HG03064 (cell line): ENCODE results near the gene SH3D21.

Experiments
- ATAC-seq: cut with Tn5 transposase; IDR thresholded peaks from one replicate; pipeline ENCODE4 v1.9.1; 2021; ENCODE audit warnings: low read depth; ENCODE audit not compliant: unreplicated experiment

Gene SH3D21

DNA sequence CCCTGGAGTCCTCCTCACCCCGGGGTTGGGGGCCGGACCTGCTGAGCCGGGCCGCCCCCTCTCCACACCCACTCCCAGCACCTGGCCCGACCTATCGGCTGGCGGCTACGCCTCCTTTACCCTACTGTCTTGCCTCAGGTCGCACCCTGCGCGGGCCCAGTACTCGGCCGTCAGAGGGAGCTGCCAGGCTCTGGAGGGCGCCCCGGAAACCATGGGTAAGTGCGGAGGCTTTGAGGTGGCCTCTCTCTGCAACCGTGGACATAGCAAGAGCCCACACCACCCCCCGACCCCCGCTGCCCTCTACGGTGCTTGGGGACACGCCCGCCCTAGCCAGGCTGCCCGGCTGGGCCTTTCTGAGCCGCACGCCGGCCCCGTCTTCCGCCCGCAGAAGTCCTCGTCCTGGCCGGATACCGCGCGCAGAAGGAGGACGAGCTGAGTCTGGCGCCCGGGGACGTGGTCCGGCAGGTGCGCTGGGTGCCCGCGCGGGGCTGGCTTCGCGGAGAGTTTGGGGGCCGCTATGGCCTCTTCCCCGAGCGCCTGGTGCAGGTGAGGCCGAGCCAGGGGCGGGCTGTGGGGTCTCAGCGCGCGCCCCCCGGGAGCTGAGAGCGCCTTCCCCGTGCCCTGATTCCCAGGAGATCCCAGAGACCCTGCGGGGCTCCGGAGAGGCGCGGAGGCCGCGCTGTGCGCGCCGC is at the start of gene SH3D21:
SH3D21 (plus strand) TSS at position 159 of the 692 bp plus-strand sequence; CDS start at position 212, 53 bp downstream.
- peak; percentile 34 for ATAC-seq

DNA sequence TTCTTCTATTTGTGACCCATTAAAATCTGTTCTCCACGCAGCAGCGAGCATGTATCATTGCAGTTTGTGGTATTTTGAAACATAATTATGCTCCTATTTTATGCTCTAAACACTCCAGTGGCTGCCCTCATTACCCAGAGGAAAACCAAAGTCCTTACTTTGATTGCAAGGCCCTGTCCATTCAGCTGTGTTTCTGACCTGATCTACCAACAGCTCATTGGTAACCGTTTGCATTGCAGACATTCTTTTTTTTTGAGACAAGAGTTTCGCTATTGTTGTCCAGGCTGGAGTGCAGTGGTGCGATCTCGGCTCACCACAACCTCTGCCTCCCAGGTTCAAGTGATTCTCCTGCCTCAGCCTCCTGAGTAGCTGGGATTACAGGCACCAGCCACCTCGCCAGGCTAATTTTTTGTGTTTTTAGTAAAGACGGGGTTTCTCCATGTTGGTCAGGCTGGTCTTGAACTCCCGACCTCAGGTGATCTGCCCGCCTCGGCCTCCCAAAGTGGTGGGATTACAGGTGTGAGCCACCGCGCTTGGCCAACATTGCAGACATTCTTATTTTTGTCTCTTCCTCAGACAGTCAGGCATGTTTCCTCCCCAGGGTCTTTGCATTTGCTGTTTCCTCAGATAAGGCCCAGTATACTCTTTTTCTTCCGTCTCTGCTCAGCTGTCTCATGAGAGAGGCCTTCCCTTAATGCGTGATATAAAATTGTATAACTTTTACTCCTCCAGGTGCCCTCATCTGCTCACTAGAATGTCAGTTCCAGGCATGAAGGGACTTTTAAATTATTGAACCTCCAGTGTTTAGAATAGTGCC is 49.4 kb upstream of the SH3D21 start:
- no peak for ATAC-seq

GRCh38 chr1:36257375-36257767 is 48.8 kb upstream of the SH3D21 start:
- no peak for ATAC-seq

DNA sequence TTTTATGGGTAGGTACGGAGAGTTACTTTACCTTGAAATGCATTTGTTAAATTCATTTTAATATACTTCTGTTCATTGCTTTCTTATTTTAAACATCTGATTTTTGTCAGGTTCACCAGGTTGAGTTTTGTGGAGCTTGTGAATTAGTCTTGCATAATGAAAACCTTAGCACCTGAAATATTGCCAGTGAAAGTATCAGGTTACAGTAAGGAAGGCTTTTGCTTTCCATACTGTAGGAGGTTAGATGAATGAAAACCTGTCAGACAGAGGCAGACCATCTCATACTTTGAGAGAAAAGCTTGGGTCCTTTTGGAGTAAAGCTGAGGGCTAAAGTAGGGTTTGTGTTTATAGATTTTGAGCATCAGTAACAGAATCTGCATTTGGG is 47.2 kb upstream of the SH3D21 start:
- ATAC-seq: no peak

DNA sequence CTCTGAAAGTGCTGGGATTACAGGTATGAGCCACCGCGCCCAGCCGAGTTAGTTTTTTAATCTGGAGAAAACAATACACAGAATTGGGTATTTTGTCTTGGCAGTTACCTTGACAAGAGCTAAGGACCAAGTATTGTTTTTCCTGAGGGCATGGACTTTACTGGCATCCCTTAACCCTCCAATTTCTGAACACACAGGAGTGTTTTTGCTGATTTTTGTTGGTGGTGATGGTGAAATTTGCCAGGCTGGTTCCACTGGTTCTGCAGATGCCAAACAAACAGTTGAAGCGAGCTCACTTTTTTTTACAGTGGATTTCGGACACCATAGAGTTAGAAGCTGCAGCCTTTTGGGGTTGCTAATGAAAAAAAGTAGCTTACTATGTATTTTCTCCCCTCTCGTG is 37.2 kb upstream of the SH3D21 start:
- no peak for ATAC-seq

DNA sequence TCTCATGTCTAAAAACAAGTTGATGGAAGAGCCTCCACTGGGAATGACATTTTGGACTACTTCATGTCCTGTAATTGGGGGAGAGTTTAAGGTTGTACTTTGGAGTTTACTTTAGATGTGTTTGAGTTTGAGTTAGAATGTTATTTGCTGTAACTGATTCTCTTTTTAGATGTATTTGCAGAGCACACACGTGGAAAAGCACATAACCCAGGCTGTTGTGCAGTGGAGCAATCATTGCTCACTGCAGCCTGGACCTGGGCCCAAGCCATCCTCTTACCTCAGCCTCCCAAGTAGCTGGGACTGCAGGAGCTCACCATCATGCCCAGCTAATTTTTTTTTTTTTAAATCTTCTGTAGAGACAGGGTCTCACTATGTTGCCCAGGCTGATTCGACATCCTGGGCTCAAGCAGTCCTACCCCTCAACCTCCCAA is 36.7 kb upstream of the SH3D21 start:
- ATAC-seq: no peak

DNA sequence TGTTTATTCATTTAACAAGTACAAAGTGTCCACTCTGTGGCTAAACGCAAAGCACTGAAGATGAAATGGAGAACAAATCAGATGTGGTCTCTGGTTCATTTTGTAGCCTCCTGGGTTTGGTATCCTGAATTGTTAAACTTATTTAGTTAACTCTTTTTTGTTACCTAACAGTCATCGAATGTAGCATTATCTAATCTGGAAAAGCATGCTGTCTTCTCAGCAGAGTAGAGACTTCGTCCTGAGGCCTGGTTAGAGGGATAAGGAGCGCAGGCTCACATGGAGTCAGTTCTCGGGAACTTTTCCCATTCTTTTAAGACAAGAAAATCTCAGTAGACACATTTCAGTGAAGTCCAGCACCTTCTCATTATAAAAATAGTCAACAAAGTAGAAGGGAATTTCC is 33.1 kb upstream of the SH3D21 start:
- ATAC-seq: no peak

DNA sequence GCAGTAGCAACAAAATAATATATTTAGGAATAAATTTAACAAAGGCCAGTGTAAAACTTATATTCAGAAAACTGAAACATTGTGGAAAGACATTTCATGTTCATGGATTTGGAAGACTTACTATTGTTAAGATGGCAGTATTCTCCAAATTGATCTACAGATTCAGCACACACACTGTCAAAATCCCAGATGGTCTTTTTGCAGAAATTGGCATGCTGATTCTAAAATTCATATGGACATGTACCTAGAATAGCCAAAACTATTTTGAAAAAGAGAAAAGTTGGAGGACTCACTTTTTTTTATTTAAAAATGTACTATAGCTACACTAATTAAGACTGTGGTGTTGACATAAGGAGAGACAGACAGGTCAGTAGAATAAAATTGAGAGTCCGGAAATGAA is 32.0 kb upstream of the SH3D21 start:
- no peak for ATAC-seq

- ATAC-seq: no peak
Measured at GRCh38 chr1:36276688-36277087, 29.5 kb upstream of the SH3D21 start.

GRCh38 chr1:36279110-36279788 is 26.9 kb upstream of the SH3D21 start:
- ATAC-seq: no peak

GRCh38 chr1:36279789-36280296 is 26.3 kb upstream of the SH3D21 start:
- no peak for ATAC-seq

GRCh38 chr1:36284061-36284460 is 22.1 kb upstream of the SH3D21 start:
- ATAC-seq: no peak

DNA sequence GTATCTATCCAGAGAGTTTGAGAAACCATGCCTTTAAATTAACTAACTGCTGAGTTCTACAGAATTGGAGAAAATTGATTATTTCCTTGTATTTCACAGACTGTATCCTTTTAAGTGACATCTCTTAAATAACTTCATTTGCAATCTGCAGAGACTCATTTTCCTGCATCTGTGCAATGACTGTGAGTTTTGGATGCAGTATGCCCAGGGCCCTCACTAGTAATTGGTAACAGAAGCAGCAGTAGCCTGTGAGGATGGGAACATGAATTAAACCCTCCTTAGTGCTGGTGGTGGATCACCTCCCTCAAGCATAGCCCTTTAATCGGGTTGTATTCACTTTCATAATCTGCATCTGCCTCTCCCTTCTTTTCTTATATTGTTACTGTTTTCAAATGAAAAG is 21.7 kb upstream of the SH3D21 start:
- no peak for ATAC-seq

GRCh38 chr1:36285443-36286101 is 20.6 kb upstream of the SH3D21 start:
- ATAC-seq: no peak

DNA sequence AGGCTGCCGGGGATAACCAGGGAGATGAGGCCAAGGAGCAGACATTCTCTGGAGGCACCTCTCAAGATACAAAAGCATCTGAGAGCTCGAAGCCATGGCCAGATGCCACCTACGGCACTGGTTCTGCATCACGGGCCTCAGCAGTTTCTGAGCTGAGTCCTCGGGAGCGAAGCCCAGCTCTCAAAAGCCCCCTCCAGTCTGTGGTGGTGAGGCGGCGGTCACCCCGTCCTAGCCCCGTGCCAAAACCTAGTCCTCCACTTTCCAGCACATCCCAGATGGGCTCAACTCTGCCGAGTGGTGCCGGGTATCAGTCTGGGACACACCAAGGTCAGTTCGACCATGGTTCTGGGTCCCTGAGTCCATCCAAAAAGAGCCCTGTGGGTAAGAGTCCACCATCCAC is 19.4 kb upstream of the SH3D21 start:
- no peak for ATAC-seq

- ATAC-seq: no peak
Measured at GRCh38 chr1:36287595-36287994, 18.6 kb upstream of the SH3D21 start.

GRCh38 chr1:36295390-36295789 is 10.8 kb upstream of the SH3D21 start:
- ATAC-seq: no peak

DNA sequence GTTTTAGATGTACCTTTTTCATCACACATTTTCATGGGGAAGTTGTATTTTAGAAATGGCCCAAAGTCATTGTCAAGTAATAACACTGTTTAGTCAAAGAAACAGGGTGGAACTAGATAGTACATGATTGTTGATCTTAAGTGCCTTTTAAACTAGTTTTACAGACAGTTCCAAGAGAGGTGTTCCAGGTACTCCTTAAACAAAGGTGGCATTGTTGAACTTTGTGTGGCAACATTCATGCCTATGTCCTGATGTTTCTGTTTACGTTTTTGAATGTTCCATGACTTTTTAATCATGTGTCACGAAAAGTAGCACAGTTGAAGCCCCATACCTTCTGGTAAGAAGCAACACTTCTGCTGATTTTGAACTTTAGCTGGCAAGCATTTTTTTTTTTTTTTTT is 9.1 kb upstream of the SH3D21 start:
- ATAC-seq: no peak

- ATAC-seq: no peak
Measured at GRCh38 chr1:36298640-36299039, 7.5 kb upstream of the SH3D21 start.

DNA sequence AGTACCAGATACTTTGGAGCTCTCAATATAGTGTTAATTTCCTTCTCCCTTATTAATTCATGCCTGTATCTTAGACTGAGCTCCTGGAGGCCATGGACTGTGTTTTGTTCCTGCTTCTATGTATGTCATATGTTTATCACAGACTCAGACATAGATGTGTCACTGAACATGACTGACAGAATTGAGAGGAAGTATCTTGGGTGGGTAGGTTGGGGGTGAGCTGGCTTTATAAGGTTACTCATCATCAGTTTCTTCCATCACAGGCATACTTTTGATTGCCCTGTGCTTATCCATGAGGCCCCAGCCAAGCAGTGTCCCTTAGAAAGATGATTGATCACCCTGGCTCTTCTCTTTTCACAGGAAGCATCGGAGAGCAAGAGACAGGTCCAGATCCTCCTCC is 5.6 kb upstream of the SH3D21 start:
- ATAC-seq: no peak

GRCh38 chr1:36301220-36301619 is 4.9 kb upstream of the SH3D21 start:
- ATAC-seq: no peak
